Keratinocyte (primary cell): ENCODE results near the gene PLCD1. TPM values are rescaled to one million over a fixed set of nuclear protein-coding genes. Genes with fewer than 3 reads are reported as not detected.

Experiments used
- DNase-seq: peaks from one replicate; pipeline ENCODE4 v3.0.0-alpha.2; 2011; ENCODE audit warnings: low read depth, missing footprints, low spot score
- FAIRE-seq: peaks from 2 replicates; lab custom pipeline; 2011; peaks lifted over from hg19 to GRCh38; lab: Jason Lieb, UNC
- H2AFZ ChIP-seq: 2 replicates; pipeline ENCODE4 v1.6.0; 2012; ENCODE audit warnings: low read length, control low read depth, inconsistent platforms; ENCODE audit not compliant: control insufficient read depth
- H3K27ac ChIP-seq: 2 replicates; pipeline ENCODE4 v1.5.1; 2011; ENCODE audit warnings: low read length; ENCODE audit not compliant: control insufficient read depth, insufficient read depth
- H3K27me3 ChIP-seq: 3 replicates; pipeline ENCODE4 v1.6.0; 2011; ENCODE audit warnings: low read length; ENCODE audit not compliant: control insufficient read depth, insufficient read depth; ENCODE audit errors: extremely low read depth
- H3K36me3 ChIP-seq, 2 experiments: 2 replicates in 1 of 2; 3 replicates in 1 of 2; pipeline ENCODE4 v1.5.1; 2011; ENCODE audit warnings: low read length in 2 of 2, mild to moderate bottlenecking in 1 of 2; ENCODE audit not compliant: control insufficient read depth in 2 of 2, insufficient read depth in 2 of 2; ENCODE audit errors: extremely low read depth in 1 of 2
- H3K4me1 ChIP-seq: 3 replicates; pipeline ENCODE4 v1.5.1; 2011; ENCODE audit warnings: low read length; ENCODE audit not compliant: control insufficient read depth, insufficient read depth; ENCODE audit errors: extremely low read depth
- H3K4me2 ChIP-seq: 3 replicates; pipeline ENCODE4 v1.6.0; 2011; ENCODE audit warnings: low read depth, low read length; ENCODE audit not compliant: control insufficient read depth, insufficient read depth; ENCODE audit errors: extremely low read depth
- H3K4me3 ChIP-seq, 3 experiments: fragments of 200-600 bp in 1 of 3; sonication (generic) in 1 of 3; 2 replicates in 2 of 3; 3 replicates in 1 of 3; pipeline ENCODE4 v1.5.1; 2011 to 2016; ENCODE audit warnings: low read length in 3 of 3, mild to moderate bottlenecking in 3 of 3, control low read depth in 2 of 3, inconsistent platforms in 1 of 3, low read depth in 1 of 3, mixed read lengths in 1 of 3, mixed run types in 1 of 3, moderate library complexity in 1 of 3; ENCODE audit not compliant: control insufficient read depth in 2 of 3, insufficient read depth in 2 of 3; ENCODE audit errors: extremely low read depth in 1 of 3
- H3K79me2 ChIP-seq: 2 replicates; pipeline ENCODE4 v1.6.0; 2012; ENCODE audit warnings: low read length; ENCODE audit not compliant: control insufficient read depth, insufficient read depth
- H3K9ac ChIP-seq: 3 replicates; pipeline ENCODE4 v1.6.0; 2011; ENCODE audit warnings: low read length; ENCODE audit not compliant: control insufficient read depth, insufficient read depth; ENCODE audit errors: extremely low read depth
- H3K9me1 ChIP-seq: 3 replicates; pipeline ENCODE4 v1.6.0; 2011; ENCODE audit warnings: low read length; ENCODE audit not compliant: control insufficient read depth, insufficient read depth; ENCODE audit errors: extremely low read depth
- H3K9me3 ChIP-seq: 2 replicates; pipeline ENCODE4 v1.5.1; 2012; ENCODE audit warnings: low read depth, low read length; ENCODE audit not compliant: control insufficient read depth
- H4K20me1 ChIP-seq: 3 replicates; pipeline ENCODE4 v1.6.0; 2011; ENCODE audit warnings: low read length; ENCODE audit not compliant: control insufficient read depth, insufficient read depth; ENCODE audit errors: extremely low read depth
- EZH2 ChIP-seq: IDR thresholded peaks from one replicate; pipeline ENCODE4 v1.6.1; 2012; ENCODE audit warnings: inconsistent platforms, mild to moderate bottlenecking, low read length, moderate library complexity
- dilution Hi-C: fragments of 300-500 bp; cut with MboI; formaldehyde crosslinking; loops from one replicate; pipeline ENCODE4 v1.7.0; 2020; ENCODE audit warnings: low sequenced_read_pairs; ENCODE audit not compliant: extremely low pct_ligation_motif_present
- polyA plus RNA-seq, 5 experiments: library from polyadenylated mRNA; depleted of rRNA in 3 of 5; stranded (reverse) in 3 of 5; stranded (forward) in 1 of 5; unstranded in 1 of 5; fragments of >200 nt; gene quantifications; 1 replicate in 1 of 5; 2 replicates in 3 of 5; 3 replicates in 1 of 5; pipeline versions ENCODE4 v1.2.1 to v1.2.3, GENCODE V29; 2011 to 2012; ENCODE audit warnings: missing spikeins in 2 of 5, low read depth in 1 of 5, low replicate concordance in 1 of 5
- small RNA-seq, 3 experiments: library from RNA; depleted of rRNA; stranded (forward); fragments of <200 nt; gene quantifications; one replicate each; pipeline ENCODE3, GENCODE V24; 2012; ENCODE audit warnings: low read depth in 3 of 3, low replicate concordance in 1 of 3; ENCODE audit not compliant: insufficient read length in 3 of 3
- TF ChIP-seq, protein P1 (sequence below), 3 experiments: IDR thresholded peaks in 1 of 3; conservative IDR thresholded peaks in 1 of 3; optimal IDR thresholded peaks in 1 of 3; 2 replicates in 2 of 3; 3 replicates in 1 of 3; pipeline versions ENCODE3 to v1.5.1; 2011; ENCODE audit warnings: low read length in 3 of 3, mild to moderate bottlenecking in 3 of 3, moderate library complexity in 2 of 3, control low read depth in 1 of 3, inconsistent platforms in 1 of 3; ENCODE audit not compliant: insufficient read depth in 2 of 3; ENCODE audit errors: extremely low read depth in 1 of 3

PLCD1 gene
- polyA plus RNA-seq, 1 donor (not counting 4 experiments of a cell fraction or from before 2014, with no cell fraction given), result 26.0 TPM

DNA sequence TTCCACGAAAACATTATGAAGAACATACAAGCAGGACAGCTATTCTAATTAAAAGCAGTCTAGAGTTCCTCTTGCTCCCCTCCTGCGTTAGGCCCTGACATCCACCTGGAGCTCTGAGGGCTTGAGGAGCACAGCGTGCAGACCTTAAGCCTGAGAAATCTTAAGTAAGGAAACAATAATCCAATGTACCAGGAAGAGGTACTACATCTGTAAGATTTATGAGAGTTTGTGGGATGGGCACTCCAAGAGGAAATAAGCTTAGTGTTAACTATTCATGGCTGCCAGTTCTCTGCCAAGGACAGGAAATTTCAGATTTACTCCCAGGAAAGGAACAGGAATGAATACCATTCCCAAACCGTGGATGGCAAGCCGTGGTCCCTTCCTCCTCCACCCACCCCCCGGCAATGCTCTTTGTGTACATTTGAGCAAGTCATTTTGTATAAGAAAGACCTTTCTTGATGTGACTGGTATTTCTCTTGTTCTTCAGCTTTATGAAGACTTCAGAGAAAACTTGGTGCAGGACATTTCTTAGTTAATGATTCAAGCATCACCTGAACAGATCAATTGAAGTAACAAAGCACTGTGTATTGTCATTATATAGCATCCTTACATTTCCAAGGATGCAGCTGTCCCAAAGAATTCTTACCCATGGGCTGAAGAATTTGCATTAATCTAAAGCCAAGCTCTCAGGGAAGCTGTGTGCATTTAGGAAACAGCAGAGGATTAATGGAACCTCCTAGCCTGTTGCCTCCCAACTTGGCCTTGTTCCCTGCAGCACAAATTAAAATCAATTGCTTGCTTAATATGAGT lies 67.6 kb downstream of the PLCD1 start:
- no peaks in the 10 kb centered on the region for H3K9me1 ChIP-seq
- FAIRE-seq, result no peak
- H3K36me3 ChIP-seq, result peaks cover 8 to 11% of the 10 kb centered on the region in 2 experiments

DNA sequence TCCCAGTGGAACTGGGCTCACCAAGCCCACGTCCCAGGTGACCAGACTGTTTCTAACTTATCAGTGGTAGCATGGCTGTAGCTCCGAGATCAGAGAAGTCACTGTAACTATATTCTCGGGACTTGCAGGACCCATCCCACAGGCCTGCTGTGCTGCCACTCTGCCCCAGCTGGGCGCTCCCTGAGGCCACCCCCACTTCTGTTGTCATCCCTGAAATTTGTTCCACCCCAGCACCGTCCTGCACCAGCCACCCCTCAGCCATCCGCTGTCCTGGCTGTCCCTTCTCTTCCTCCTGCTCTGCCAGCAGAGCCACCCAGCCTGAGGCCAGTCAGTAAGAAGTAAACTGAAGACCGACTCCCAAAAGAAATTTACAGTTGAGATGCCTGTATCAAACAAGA lies 71.9 kb downstream of the PLCD1 start:
- no peak for DNase-seq
- H3K4me2 ChIP-seq, result no peak overlapping the region
- FAIRE-seq, result no peak
- no peak overlapping the region for H3K27ac ChIP-seq
- H3K4me3 ChIP-seq, result no peak overlapping the region
- no peaks in the 10 kb centered on the region for H3K27me3 ChIP-seq
- no peak overlapping the region for H2AFZ ChIP-seq
- peaks cover under 1% of the 10 kb centered on the region for H3K9me3 ChIP-seq
- H3K9ac ChIP-seq, result no peak overlapping the region
- dilution Hi-C loops, result no loop called here
- no peaks in the 10 kb centered on the region for H3K4me1 ChIP-seq
- no peaks in the 10 kb centered on the region for H4K20me1 ChIP-seq
- H3K9me1 ChIP-seq, result no peaks in the 10 kb centered on the region
- no peaks in the 10 kb centered on the region for H3K79me2 ChIP-seq
- peaks cover 6 to 10% of the 10 kb centered on the region in 2 experiments for H3K36me3 ChIP-seq
- TF ChIP-seq, protein P1, sequence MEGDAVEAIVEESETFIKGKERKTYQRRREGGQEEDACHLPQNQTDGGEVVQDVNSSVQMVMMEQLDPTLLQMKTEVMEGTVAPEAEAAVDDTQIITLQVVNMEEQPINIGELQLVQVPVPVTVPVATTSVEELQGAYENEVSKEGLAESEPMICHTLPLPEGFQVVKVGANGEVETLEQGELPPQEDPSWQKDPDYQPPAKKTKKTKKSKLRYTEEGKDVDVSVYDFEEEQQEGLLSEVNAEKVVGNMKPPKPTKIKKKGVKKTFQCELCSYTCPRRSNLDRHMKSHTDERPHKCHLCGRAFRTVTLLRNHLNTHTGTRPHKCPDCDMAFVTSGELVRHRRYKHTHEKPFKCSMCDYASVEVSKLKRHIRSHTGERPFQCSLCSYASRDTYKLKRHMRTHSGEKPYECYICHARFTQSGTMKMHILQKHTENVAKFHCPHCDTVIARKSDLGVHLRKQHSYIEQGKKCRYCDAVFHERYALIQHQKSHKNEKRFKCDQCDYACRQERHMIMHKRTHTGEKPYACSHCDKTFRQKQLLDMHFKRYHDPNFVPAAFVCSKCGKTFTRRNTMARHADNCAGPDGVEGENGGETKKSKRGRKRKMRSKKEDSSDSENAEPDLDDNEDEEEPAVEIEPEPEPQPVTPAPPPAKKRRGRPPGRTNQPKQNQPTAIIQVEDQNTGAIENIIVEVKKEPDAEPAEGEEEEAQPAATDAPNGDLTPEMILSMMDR (optimal IDR thresholded peaks at IDR 0.05 in 1 of 3, IDR thresholded peaks at IDR 0.05 in 1 of 3, conservative IDR thresholded peaks at IDR 0.05 in 1 of 3; ENCODE audit: extremely low read depth in 1 of 3, insufficient read depth in 2 of 3, low read length in 3 of 3), result no peak
- TF ChIP-seq EZH2, result no peak

More for the DNA sequence above, 67.6 kb downstream of the PLCD1 start:
- Histone ChIP-seq H3K9me3 (no peaks in the 10 kb centered on the region), H3K4me1 (peaks cover 3% of the 10 kb centered on the region), H3K4me3 (no peak overlapping the region), H3K27me3 (no peaks in the 10 kb centered on the region), H3K79me2 (no peaks in the 10 kb centered on the region), H2AFZ (no peak overlapping the region), H3K9ac (no peak overlapping the region), H3K27ac (no peak overlapping the region), H4K20me1 (no peaks in the 10 kb centered on the region), H3K4me2 (no peak overlapping the region)
- no peak for TF ChIP-seq EZH2
- TF ChIP-seq, protein P1 (optimal IDR thresholded peaks at IDR 0.05 in 1 of 3, IDR thresholded peaks at IDR 0.05 in 1 of 3, conservative IDR thresholded peaks at IDR 0.05 in 1 of 3; ENCODE audit: extremely low read depth in 1 of 3, insufficient read depth in 2 of 3, low read length in 3 of 3), result no peak
- DNase-seq, result no peak
- dilution Hi-C loops, result no loop called here

Small RNA genes within 50 kb of the gene (small RNA-seq; reads per million reads assigned to genes)
- gene MIR26A1 (0.54 to 27.0 (median 16.3) reads per million in 3 experiments), gene RF00019 (0 reads per million in 3 experiments)

Other genes with a start within 250 kb of the PLCD1 start
- 77.7 to 83.2 TPM (median 83.0 TPM) in 3 replicates for gene CTDSPL, start 167.8 kb downstream of the PLCD1 start, polyA plus RNA-seq
- gene VILL, start 38.9 kb downstream of the PLCD1 start, polyA plus RNA-seq, result 2.1 to 2.8 TPM (median 2.1 TPM) in 3 replicates
- gene DLEC1, start 9.6 kb upstream of the PLCD1 start, polyA plus RNA-seq, result 0.01 to 0.02 TPM in 2 of 3 replicates, not detected in the other
- 81.4 to 125 TPM (median 85.3 TPM) in 3 replicates for gene ACAA1, start 107.5 kb upstream of the PLCD1 start, polyA plus RNA-seq
- 44.0 to 72.8 TPM (median 46.2 TPM) in 3 replicates for gene MYD88, start 109.0 kb upstream of the PLCD1 start, polyA plus RNA-seq
- gene OXSR1, start 135.9 kb upstream of the PLCD1 start, polyA plus RNA-seq, result 60.8 to 77.0 TPM (median 61.9 TPM) in 3 replicates
- 0.09 to 0.54 TPM (median 0.25 TPM) in 3 replicates for gene SLC22A13, start 236.2 kb upstream of the PLCD1 start, polyA plus RNA-seq